NCI-H1105 treated with DMSO at 0.1 percent for 48 hours (cell line): ENCODE results near the gene EMD.
"Not testable (repeated sequence)": the region's sequence is repeated elsewhere in the genome, so short reads cannot be mapped to it uniquely, and the experiment has no call there.

Experiments used
- DNase-seq: peaks from one replicate; lab custom pipeline; 2025; lab: John Stamatoyannopoulos, UW

The EMD gene

GRCh38 chrX:154371017-154371788 lies 7.9 kb upstream of the EMD start:
- peak; percentile 96 for DNase-seq

- peak; percentile 68 for DNase-seq
Measured at GRCh38 chrX:154371789-154372300, 7.2 kb upstream of the EMD start.

GRCh38 chrX:154372612-154373022 lies 6.5 kb upstream of the EMD start:
- no peak for DNase-seq

GRCh38 chrX:154373340-154374306 lies 5.5 kb upstream of the EMD start:
- DNase-seq: peak; percentile 90

GRCh38 chrX:154374313-154375155 lies 4.6 kb upstream of the EMD start, which contains the start of gene FLNA:
TSS of gene FLNA (minus strand) at chrX:154374634. CDS start at chrX:154371245, 3,389 bp downstream.
- DNase-seq: peak; percentile 50

- no peak for DNase-seq
Measured at GRCh38 chrX:154375156-154375504, 4.0 kb upstream of the EMD start.

- DNase-seq: no peak
Measured at GRCh38 chrX:154376774-154377173, 2.3 kb upstream of the EMD start.

- peak; percentile 66 for DNase-seq
Measured at GRCh38 chrX:154378059-154378798, 866 bp upstream of the EMD start.

GRCh38 chrX:154379569-154379951 lies 465 bp downstream of the EMD start:
- no peak for DNase-seq

- DNase-seq: no peak
Measured at GRCh38 chrX:154380153-154380552, 1.1 kb downstream of the EMD start.

GRCh38 chrX:154380787-154381186 lies 1.7 kb downstream of the EMD start:
- DNase-seq: no peak

- no peak for DNase-seq
Measured at GRCh38 chrX:154381271-154381670, 2.2 kb downstream of the EMD start.

GRCh38 chrX:154382483-154383069 lies 3.5 kb downstream of the EMD start:
- DNase-seq: no peak

- no peak for DNase-seq
Measured at GRCh38 chrX:154383359-154384283, 4.5 kb downstream of the EMD start.

- no peak for DNase-seq
Measured at GRCh38 chrX:154384284-154384892, 5.3 kb downstream of the EMD start.

- not testable (repeated sequence) for DNase-seq
Measured at GRCh38 chrX:154388094-154388493, 9.0 kb downstream of the EMD start.

GRCh38 chrX:154388649-154389048 lies 9.6 kb downstream of the EMD start:
- DNase-seq: not testable (repeated sequence)

GRCh38 chrX:154389812-154390747 lies 11.0 kb downstream of the EMD start:
- DNase-seq: not testable (repeated sequence)
